HG02852 (cell line): ENCODE measurements around the gene FAM3B.

Source experiments
- ATAC-seq: cut with Tn5 transposase; IDR thresholded peaks from one replicate; pipeline ENCODE4 v1.9.1; 2021; ENCODE audit warnings: mild to moderate bottlenecking, moderate library complexity; ENCODE audit not compliant: unreplicated experiment

The FAM3B gene

DNA sequence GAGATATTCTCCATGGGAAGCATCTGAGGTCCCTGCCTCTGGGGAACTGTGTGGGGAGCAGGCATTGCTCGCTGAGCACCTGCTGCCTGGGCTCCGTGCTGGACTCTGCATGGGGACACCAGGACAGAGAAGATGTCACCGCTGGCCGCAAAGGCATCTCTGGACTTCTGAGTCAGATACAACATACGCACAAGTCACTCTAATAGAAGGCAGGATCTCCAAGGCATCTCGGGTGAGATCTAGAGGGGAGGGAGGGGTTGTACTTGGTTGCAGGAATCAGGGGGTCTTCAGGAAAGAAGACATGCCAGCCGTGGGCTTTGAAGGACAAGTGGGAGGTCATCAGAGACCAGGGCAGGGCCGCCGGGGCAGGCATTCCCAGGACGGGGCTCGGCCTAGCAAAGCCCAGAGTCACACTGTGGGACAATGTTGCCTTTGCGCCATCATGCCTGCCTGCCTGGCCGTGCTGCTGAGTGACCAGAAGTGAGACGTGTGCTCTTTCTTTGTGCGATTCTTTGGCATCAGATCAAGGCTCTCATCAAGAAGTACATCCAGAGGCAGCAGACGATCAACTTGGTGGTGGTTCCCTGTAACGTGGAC is 73.5 kb downstream of the FAM3B start:
- no peak for ATAC-seq

DNA sequence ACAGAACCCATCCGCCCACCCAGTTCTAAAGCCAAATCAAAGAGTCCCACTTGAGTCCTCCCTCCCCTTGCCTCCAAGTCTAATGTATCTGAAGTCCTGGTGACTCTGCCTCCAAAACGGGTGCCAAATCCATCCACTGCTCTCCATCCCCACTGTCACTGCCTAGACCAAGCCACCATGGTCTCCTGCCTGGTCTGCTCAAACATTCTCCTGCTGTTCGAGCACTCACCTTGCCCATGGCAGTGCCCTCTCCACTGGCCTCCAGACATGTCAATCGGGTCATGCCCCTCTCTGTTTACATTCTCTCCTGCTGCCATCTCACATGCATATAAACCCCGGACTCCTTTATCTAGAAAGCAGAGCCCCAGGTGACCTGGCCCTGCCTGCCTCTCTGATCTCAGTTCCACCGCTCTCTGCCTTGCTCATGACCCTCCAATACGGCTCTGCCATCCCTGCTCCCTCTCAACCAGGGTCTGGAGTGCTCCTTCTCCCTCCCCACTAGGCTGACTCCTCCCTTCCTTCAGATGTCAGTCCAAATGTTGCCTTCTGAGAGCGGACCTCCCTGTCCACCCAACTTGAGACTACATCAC is 77.4 kb downstream of the FAM3B start:
- ATAC-seq: no peak

DNA sequence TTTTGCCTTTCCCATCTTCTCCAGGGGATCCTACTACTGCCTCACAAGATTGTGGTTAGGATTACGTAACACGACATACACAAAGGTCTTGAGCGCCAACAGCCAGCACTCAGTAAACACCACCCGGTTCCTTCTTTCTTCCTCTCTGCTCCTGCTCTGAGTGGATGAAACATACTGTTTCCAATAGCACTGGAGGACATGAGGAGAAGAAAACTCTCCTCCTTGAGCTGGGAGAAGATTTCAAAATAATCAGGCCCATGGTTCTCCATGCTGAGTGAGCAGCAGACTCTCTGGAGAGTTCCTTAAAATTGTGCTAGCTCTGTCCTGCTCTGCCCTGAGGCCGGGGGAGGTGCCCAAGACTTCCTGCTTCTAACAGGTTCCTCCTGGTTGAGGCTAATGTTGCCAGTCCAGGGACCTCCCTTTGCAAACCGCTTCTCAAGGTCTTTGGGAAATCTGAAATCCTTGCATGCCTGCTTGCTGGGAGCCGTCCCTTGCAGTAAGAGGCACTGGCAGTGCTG is 80.0 kb downstream of the FAM3B start:
- no peak for ATAC-seq

DNA sequence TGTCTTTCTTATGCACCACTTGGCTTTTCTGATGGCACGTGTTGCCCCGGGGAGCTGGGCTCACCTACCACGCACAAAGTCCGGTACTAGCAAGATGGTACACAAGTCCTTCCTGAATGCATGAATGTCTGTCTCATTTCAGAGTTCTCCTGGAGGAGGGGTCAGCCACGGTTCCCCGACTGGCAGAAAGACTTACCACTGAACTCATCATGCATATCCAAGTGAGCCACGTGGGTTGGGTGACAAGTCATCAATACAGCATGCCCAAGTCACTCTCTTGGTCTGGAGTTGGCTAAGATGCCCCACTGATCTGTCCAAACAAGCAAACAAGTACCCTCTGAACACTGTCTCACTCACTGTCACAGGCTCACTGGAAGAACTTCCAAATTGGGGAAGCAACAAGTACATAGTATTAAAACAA is 80.9 kb downstream of the FAM3B start:
- ATAC-seq: no peak

DNA sequence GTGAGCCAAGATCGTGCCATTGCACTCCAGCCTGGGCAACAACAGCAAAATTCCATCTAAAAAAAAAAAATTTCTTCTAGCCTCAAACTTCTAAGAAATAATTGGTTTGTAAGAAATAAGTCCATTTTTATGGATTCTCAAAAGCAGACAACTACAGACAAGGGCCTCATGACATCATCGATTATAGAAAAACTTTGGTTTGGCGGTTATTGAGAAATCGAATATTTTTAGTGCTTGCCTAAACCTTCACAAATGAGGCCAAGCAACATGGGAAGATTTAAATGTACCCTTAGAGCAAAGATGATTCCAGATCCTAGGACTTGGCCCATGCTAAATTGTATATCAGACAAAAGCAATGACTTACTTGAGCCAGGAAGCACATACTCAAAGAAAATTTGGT is 81.7 kb downstream of the FAM3B start:
- ATAC-seq: no peak

DNA sequence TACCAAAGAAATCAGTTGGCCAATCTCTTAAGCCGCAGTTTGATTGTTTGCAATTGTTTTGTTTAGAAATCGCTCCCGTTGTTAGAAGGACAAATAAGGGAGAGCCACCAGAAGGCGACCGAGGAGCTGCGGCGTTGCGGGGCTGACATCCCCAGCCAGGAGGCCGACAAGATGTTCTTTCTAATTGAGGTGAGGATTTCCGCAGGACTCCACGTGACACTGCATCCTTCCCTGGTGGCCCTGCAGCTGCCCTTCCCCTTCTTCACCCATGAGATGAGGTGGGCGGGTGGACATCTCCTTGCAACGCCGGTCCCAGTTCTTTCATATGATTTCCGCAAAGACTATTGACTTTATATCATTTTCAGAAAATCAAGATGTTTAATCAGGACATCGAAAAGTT is 82.2 kb downstream of the FAM3B start:
- ATAC-seq: no peak

DNA sequence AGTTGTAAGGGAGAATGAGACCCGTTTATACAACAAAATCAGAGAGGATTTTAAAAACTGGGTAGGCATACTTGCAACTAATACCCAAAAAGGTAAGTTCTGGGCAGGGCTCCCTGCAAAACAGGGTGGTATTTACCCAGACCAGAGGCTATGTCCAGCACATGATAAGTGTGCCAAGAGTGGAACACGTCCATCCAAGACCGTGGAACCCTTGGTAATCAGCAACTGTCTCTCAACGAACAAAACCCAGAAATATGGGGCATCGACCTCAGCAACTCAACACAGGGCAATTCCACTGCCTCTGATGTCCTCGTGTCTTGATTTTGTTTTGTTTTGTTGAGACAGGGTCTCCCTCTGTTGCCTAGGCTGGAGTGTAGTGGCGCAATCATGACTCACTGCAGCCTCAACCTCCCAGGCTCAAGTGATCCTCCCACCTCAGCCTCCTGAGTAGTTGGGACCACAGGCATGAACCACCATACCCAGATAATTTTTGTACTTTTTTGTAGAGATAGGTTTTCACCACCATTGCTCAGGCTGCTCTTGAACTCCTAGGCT is 82.7 kb downstream of the FAM3B start:
- ATAC-seq: no peak

DNA sequence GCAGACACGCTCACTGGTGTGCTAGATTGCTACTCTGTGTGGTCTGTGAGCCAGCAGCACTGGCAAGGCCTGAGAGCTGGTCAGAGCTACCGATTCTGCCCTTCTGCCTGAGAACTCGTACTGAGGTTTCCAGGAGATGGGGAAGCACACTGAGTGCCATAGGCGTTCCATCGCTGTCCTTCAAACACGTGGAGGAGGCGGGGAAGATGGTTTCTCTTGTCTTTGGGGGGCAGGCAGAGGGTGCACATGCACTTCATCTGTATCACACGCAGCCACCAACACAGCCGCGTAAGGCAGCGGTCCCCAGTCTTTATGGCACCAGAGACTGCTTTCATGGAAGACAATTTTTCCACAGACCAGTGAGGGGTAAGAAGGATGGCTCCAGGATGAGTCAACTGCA is 85.6 kb downstream of the FAM3B start:
- ATAC-seq: no peak

DNA sequence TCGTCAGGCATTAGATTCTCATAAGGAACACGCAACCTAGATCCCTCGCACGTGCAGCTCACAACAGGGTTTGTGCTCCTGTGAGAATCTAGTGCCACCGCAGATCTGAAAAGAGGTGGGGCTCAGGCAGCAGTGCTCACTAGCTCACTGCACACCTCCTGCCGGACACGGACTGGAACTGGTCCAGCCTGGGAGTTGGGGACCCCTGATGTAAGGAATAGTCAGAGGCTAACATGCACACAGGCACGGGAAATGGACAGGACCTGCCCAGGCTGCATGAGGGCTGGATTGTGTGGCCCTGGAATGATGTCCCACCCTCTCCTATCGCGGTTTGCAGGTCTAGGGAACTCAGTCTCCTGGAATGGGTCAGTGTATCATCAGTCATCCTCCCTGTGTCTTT is 86.2 kb downstream of the FAM3B start:
- no peak for ATAC-seq

DNA sequence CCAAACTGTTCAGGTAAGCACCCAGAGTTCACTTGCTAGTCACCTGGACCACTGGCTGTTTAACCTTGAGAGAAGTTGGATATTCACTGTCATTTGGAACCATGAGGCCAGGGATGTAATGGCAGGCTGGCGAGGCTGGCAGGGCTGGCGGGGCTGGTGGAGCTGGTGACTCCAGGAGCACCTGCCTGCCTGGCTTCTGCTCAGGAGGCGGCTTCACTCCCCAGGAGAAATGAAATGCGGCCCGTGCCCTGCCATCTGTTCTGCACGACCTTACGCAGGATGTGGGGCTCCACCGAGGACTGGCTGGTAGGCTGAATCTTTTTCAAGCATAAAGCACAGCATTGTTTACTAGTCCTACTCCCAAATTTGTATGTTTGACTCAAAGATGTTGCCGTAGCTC is 86.7 kb downstream of the FAM3B start:
- no peak for ATAC-seq

DNA sequence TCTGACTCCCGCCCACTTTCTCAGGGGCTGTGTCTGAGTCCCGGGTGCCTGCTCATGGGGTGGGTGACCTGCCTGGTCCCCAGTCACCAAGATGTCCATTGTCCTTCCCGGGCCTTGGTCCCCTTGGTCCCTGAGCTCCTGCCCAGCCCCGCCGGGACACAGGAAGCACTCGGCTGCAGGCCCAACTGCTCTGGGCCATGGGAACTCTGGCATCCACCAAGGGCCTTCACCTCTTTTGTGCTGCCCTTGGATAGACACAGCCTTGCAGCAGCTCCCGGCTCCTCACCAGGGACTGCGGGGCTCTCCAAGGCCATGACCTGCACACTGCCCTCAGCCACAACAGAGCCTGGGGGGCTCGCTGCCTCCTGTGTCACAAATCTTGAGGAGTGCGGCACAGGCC is 87.4 kb downstream of the FAM3B start:
- ATAC-seq: no peak

DNA sequence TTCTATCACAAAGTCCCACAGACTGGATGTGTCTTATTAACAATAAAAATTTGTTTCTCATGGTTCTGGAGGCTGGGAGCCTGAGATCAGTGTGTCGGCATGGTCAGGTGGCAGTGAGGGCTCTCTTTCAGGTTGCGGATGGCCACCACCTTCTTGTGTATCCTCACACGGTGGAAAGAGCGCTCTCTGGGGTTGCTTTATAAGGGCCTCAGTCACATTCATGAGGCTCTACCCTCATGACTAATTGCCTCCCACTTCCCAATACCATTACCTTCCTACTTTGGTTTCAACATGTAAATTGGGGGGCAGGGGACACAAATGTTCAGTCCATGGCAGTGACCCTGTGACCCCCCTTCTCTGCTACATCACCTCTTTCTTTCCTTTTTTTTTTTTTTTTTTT is 88.7 kb downstream of the FAM3B start:
- no peak for ATAC-seq

DNA sequence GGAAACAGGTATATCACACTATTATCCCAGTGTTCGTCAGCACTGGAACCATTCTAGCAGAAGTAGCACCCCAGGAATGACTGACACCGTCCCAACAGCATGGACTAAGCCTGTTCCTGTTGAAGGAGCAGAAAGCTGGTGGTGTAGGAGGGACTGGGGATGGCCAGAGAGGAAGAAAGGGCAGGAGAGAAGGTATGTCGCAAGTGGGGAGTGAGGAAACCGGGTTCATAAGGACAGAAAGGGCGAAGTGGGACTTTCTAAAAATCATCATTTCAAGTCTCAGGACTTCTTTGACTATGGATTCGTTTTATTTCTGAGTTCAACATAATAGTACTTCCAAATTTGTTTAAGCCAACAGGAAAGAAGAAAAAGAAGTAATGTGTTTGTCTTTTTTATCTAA is 89.7 kb downstream of the FAM3B start:
- ATAC-seq: no peak
